Measurements from ENCODE around the gene SVIL.
"Not testable (repeated sequence)": the region's sequence is repeated elsewhere in the genome, so short reads cannot be mapped to it uniquely, and the experiment has no call there.

Gene SVIL

DNA sequence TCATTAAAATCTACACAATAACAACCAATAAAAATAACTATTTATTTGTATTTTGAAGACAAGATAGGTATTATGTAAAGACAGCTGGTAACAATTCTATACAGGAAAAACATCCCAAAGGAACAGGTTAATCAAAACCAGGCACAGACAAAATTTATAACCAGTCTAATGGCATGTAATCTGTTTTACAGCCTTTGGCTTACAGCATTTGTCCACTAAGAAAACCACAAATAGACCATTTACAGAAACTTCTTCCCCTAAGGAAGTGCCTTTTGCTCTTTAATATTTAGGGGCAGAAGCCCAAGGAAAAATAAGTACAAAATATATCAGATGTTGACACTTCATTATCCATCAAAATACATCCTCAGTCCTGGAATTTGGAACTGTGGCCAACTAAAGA lies 65.0 kb downstream of the SVIL start:
- Histone ChIP-seq H3K9me3 (ENCODE audit: insufficient read depth, low read depth, low read length) (no peaks in the 10 kb centered on the region), H2AFZ (ENCODE audit: low read length) (no peak overlapping the region), H3K4me1 (ENCODE audit: insufficient read depth, low read length, poor library complexity, severe bottlenecking) (peaks cover 7% of the 10 kb centered on the region), H3K9me2 (replicated peaks; ENCODE audit: low read depth, low read length) (no peaks in the 10 kb centered on the region), H3K4me2 (ENCODE audit: low read depth, low read length, poor library complexity, severe bottlenecking) (no peak overlapping the region), H3K9ac (ENCODE audit: low read depth, low read length, poor library complexity, severe bottlenecking) (no peak overlapping the region), H3F3A (ENCODE audit: low read depth) (no peaks in the 10 kb centered on the region), H3K27me3 (ENCODE audit: insufficient read depth, low read length, poor library complexity, severe bottlenecking) (no peaks in the 10 kb centered on the region), H3K4me3 (ENCODE audit: low read length, poor library complexity, severe bottlenecking) (no peak overlapping the region), H3K36me3 (ENCODE audit: insufficient read depth, low read length) (no peaks in the 10 kb centered on the region), H4K20me1 (ENCODE audit: insufficient read depth, low read length, poor library complexity, severe bottlenecking) (no peaks in the 10 kb centered on the region), H3K79me2 (ENCODE audit: insufficient read depth, low read length) (no peaks in the 10 kb centered on the region)
- no peak for TF ChIP-seq EZH2phosphoT487 (IDR thresholded peaks at IDR 0.05; ENCODE audit: borderline replicate concordance)
- no peak for TF ChIP-seq CTCF (conservative IDR thresholded peaks at IDR 0.05; ENCODE audit: low read length)

- Histone ChIP-seq H3K4me3 (ENCODE audit: low read length, poor library complexity, severe bottlenecking) (no peak overlapping the region), H3F3A (ENCODE audit: low read depth) (no peaks in the 10 kb centered on the region), H2AFZ (ENCODE audit: low read length) (no peak overlapping the region), H3K27me3 (ENCODE audit: insufficient read depth, low read length, poor library complexity, severe bottlenecking) (no peaks in the 10 kb centered on the region), H3K79me2 (ENCODE audit: insufficient read depth, low read length) (no peaks in the 10 kb centered on the region), H3K9me2 (replicated peaks; ENCODE audit: low read depth, low read length) (no peaks in the 10 kb centered on the region), H3K4me1 (ENCODE audit: insufficient read depth, low read length, poor library complexity, severe bottlenecking) (peaks cover 7% of the 10 kb centered on the region), H3K4me2 (ENCODE audit: low read depth, low read length, poor library complexity, severe bottlenecking) (no peak overlapping the region), H4K20me1 (ENCODE audit: insufficient read depth, low read length, poor library complexity, severe bottlenecking) (no peaks in the 10 kb centered on the region), H3K9me3 (ENCODE audit: insufficient read depth, low read depth, low read length) (no peaks in the 10 kb centered on the region), H3K36me3 (ENCODE audit: insufficient read depth, low read length) (no peaks in the 10 kb centered on the region), H3K9ac (ENCODE audit: low read depth, low read length, poor library complexity, severe bottlenecking) (no peak overlapping the region)
- TF ChIP-seq CTCF (conservative IDR thresholded peaks at IDR 0.05; ENCODE audit: low read length), result no peak
- TF ChIP-seq EZH2phosphoT487 (IDR thresholded peaks at IDR 0.05; ENCODE audit: borderline replicate concordance), result no peak
These were observed 67.8 kb downstream of the SVIL start for GRCh38 chr10:29567003-29567402.

DNA sequence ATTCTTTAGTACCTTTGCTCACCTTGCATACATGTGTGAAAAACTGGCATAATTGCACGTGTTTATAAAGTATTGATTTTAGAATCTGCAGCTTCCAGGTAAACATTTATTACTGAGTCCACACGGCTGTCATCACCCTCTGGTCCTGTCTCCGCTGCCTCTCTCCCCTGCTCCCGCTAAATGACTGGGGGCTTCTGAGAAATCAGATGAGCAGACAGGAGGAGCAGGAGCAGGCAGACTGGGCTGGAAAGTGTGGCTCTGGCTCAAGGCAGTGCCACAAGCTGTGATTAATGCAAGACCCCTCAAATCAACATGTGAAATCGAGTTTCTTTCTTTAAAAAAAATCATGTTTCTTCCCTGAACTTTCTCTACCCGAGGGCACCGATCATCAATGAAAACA lies 68.6 kb downstream of the SVIL start:
- not testable (repeated sequence) for H3K9ac ChIP-seq (ENCODE audit: low read depth, low read length, poor library complexity, severe bottlenecking); H3K27me3 ChIP-seq (ENCODE audit: insufficient read depth, low read length, poor library complexity, severe bottlenecking); H3K36me3 ChIP-seq (ENCODE audit: insufficient read depth, low read length); H3K9me3 ChIP-seq (ENCODE audit: insufficient read depth, low read depth, low read length); H2AFZ ChIP-seq (ENCODE audit: low read length); H3K4me3 ChIP-seq (ENCODE audit: low read length, poor library complexity, severe bottlenecking); H3K4me2 ChIP-seq (ENCODE audit: low read depth, low read length, poor library complexity, severe bottlenecking); H3K4me1 ChIP-seq (ENCODE audit: insufficient read depth, low read length, poor library complexity, severe bottlenecking); H4K20me1 ChIP-seq (ENCODE audit: insufficient read depth, low read length, poor library complexity, severe bottlenecking); H3F3A ChIP-seq (ENCODE audit: low read depth); H3K79me2 ChIP-seq (ENCODE audit: insufficient read depth, low read length); H3K9me2 ChIP-seq (replicated peaks; ENCODE audit: low read depth, low read length)

DNA sequence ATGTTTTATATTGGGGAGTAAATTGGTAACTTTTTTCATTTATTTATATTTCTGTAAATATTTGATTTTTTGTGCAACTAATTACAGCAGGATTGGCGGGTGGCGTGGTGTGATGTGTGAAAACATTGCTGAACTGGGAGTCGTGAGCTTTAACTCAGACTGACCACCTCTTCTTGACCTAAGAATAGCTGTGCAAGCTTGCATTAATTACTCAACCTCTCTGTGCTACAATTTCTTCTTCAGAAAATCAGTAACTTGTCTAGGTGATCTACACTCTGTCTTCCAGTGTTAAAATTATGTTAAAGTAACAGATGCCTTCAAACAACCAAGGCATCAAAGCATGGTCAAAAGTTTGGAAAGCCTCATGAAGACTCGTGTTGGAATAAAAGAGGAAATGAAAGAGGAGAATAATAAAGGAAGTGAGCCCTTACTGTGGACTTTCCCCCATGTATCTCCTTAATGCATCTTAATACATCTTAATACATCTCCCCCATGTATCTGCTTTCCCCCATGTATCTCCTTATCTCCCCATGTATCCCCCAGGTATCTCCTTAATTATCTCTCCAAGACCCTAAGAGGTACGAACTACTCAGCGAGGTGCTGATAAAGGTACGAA lies 71.2 kb downstream of the SVIL start:
- Histone ChIP-seq H3K79me2 (ENCODE audit: insufficient read depth, low read length) (no peaks in the 10 kb centered on the region), H3K9me3 (ENCODE audit: insufficient read depth, low read depth, low read length) (no peaks in the 10 kb centered on the region), H3K27me3 (ENCODE audit: insufficient read depth, low read length, poor library complexity, severe bottlenecking) (no peaks in the 10 kb centered on the region), H3K36me3 (ENCODE audit: insufficient read depth, low read length) (no peaks in the 10 kb centered on the region), H2AFZ (ENCODE audit: low read length) (no peak overlapping the region), H3F3A (ENCODE audit: low read depth) (no peaks in the 10 kb centered on the region), H3K9me2 (replicated peaks; ENCODE audit: low read depth, low read length) (no peaks in the 10 kb centered on the region), H3K4me1 (ENCODE audit: insufficient read depth, low read length, poor library complexity, severe bottlenecking) (no peaks in the 10 kb centered on the region), H3K9ac (ENCODE audit: low read depth, low read length, poor library complexity, severe bottlenecking) (no peak overlapping the region), H4K20me1 (ENCODE audit: insufficient read depth, low read length, poor library complexity, severe bottlenecking) (no peaks in the 10 kb centered on the region), H3K4me3 (ENCODE audit: low read length, poor library complexity, severe bottlenecking) (no peak overlapping the region), H3K4me2 (ENCODE audit: low read depth, low read length, poor library complexity, severe bottlenecking) (no peak overlapping the region)
- TF ChIP-seq EZH2phosphoT487 (IDR thresholded peaks at IDR 0.05; ENCODE audit: borderline replicate concordance) (no peak), CTCF (conservative IDR thresholded peaks at IDR 0.05; ENCODE audit: low read length) (no peak)

- H3K9me3 ChIP-seq (ENCODE audit: insufficient read depth, low read depth, low read length); H3F3A ChIP-seq (ENCODE audit: low read depth); H3K9me2 ChIP-seq (replicated peaks; ENCODE audit: low read depth, low read length); H3K9ac ChIP-seq (ENCODE audit: low read depth, low read length, poor library complexity, severe bottlenecking); H4K20me1 ChIP-seq (ENCODE audit: insufficient read depth, low read length, poor library complexity, severe bottlenecking); H3K4me2 ChIP-seq (ENCODE audit: low read depth, low read length, poor library complexity, severe bottlenecking); H3K79me2 ChIP-seq (ENCODE audit: insufficient read depth, low read length); H2AFZ ChIP-seq (ENCODE audit: low read length); H3K36me3 ChIP-seq (ENCODE audit: insufficient read depth, low read length); H3K4me1 ChIP-seq (ENCODE audit: insufficient read depth, low read length, poor library complexity, severe bottlenecking); H3K27me3 ChIP-seq (ENCODE audit: insufficient read depth, low read length, poor library complexity, severe bottlenecking); H3K4me3 ChIP-seq (ENCODE audit: low read length, poor library complexity, severe bottlenecking): not testable (repeated sequence)
These were observed 71.8 kb downstream of the SVIL start for GRCh38 chr10:29563006-29563405.
